ENCODE results near the gene GALR1.

- TF ChIP-seq CTCF (conservative IDR thresholded peaks at IDR 0.05; ENCODE audit: low read length) (no peak), EZH2phosphoT487 (IDR thresholded peaks at IDR 0.05; ENCODE audit: borderline replicate concordance) (no peak)
Measured at GRCh38 chr18:77223653-77224052, 26.0 kb upstream of the GALR1 start.
